ENCODE results near the gene PRKCZ.
A peak's percentile ranks its signal among the peaks of the same experiment; 100 is the strongest.

PRKCZ gene

GRCh38 chr1:2024887-2025286 is 25.3 kb upstream of the PRKCZ start:
- no peak for DNase-seq (ENCODE audit: low read depth in 2 of 2)

- DNase-seq (ENCODE audit: low read depth in 2 of 2), result no peak
Measured at GRCh38 chr1:2025491-2025981, 24.7 kb upstream of the PRKCZ start.

- DNase-seq (ENCODE audit: low read depth in 2 of 2), result no peak
Measured at GRCh38 chr1:2027961-2028583, 22.1 kb upstream of the PRKCZ start.

DNA sequence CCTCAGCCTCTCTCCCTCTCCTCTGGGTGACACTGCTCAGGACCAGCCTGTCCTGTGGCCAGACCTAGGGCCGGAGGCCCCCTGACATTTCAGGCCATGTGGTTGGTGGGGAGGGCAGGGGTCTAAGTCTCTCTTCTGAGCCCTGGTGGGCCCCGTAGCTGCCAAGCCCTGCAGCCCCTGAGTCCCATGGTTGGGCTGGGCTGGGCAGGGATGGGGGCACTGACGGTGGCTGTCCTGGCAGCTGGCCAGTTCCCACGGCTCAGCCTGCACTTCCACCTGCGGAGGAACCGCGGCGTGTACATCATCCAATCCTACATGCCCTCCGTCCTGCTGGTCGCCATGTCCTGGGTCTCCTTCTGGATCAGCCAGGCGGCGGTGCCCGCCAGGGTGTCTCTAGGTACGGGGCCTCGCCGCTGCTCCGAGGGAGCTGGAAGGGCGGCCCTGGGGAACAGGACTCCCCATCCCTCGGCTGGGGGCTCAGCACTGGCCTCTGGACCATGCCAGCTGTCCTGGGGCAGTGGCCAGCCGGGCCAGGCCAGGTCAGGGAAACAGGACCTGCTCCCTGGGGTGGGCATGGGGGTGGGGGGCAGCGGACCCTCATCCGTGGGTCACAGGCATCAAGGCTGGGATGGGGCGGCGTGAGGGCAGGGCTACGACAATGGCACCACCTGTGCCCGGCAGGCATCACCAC is 21.2 kb upstream of the PRKCZ start:
- DNase-seq (ENCODE audit: low read depth in 2 of 2), result no peak

GRCh38 chr1:2029561-2029960 is 20.6 kb upstream of the PRKCZ start:
- no peak for DNase-seq (ENCODE audit: low read depth in 2 of 2)

DNA sequence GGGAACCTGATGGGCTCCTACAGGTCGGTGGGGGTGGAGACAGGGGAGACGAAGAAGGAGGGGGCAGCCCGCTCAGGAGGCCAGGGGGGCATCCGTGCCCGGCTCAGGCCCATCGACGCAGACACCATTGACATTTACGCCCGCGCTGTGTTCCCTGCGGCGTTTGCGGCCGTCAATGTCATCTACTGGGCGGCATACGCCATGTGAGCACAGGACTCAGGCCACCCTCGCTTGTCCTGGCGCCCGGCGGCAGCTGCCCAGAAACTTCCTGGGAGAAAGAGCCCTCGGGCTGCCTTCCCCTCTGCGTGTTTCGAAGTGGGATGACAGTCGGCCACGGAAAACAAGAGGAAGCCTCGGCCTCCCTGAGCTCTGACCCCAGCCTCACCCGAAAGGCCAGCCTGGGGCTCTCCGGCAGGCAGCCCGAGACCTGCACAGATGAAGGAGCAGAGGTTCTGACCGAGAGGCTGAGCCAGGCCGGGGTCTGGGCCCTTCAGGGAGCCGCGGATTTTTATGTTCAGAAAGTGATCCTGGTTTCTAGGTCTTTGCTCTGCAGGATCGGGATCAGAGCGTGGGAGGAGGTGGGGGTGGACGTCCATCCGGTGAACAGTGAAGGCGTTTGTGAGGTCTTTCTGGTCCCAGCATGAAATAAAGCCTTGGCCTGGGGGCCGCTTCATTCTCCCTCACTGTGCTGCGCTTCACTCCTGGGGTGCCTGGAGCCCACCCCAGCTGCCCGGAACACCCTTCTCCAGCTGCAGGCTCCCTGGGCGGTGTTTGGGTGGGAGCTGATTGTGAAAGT is 19.9 kb upstream of the PRKCZ start:
- no peak for DNase-seq (ENCODE audit: low read depth in 2 of 2)

GRCh38 chr1:2031546-2032540 is 18.4 kb upstream of the PRKCZ start:
- DNase-seq (ENCODE audit: low read depth in 2 of 2), result no peak

DNA sequence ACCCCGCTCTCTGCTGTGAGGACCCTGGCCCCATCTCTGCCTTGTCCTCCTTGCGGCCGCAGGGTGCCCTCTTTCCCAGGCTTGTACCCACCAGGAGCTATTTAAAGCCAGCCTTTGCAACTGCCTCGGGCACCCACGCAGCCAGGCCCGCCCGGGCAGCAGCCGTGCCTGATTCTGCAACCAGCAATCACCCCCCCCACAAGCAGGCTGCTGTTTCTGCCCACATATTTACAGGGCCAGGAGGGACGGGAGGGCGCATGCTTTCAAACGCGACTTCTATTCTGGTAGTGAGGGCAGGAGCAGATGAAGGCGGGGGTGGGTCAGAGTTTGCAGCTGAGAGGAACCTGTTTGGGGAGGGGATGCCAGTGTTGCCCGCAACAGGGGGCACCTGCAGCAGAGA is 17.5 kb upstream of the PRKCZ start:
- DNase-seq (ENCODE audit: low read depth in 2 of 2), result no peak

DNA sequence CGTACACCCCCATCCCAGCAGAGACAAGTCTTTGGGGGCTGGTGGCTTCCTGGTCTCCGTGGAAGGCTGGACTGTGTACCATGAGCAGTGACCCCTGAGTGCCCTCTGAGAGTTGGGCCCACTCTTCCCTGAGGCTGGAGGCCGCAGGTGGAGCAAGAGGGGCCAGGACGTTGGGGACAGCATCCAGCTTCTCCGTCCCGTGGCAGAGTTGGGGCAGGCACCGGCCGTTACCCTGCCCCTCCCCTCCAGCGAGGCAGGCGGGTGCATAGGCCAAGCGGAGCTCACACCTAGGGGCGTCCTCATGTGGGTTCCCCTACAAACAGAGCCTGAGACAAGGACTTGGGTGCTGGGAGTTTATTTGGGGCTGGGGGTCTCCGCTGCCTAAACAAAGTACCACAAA is 17.0 kb upstream of the PRKCZ start:
- no peak for DNase-seq (ENCODE audit: low read depth in 2 of 2)

DNA sequence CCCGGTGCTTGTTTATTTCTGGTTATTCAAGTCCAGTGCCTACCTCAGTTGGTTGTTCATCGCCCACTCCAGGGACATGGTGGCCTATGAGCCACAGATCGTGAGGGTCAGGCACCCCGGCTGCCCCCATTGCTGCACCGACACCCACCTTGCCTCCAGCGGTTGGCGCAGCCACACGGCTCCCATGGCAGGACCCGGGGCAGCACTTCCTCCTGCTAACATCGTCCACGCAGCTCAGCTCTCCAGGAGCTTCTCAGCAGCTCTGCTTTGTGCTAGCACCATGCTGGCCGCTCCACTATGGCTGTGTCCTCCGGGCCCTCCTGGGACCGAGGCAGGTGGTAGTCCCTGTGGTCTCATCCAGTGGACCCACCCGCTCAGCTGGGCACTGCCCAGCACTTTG is 13.9 kb upstream of the PRKCZ start:
- DNase-seq (ENCODE audit: low read depth in 2 of 2), result no peak

GRCh38 chr1:2037314-2037979 is 12.8 kb upstream of the PRKCZ start:
- no peak for DNase-seq (ENCODE audit: low read depth in 2 of 2)

DNA sequence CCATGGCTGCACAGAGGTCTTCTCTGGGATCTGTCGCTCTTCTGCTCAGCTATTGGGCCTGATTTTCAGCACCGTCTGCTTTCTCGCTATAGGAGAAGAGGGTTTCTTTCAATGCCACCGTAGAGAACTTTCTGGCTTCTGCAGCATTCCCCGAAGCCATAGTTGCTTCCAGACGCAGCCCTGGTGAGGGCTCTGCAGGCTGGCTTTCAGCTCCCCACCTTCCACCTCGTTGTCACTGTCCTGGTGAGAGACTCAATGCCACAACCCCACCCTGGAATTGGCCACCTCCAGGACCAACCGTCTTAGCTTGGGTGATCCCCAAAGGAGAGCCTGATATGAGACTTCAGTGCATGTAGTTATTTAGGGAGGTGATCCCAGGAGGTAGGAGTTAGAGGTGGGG is 12.0 kb upstream of the PRKCZ start:
- no peak for DNase-seq (ENCODE audit: low read depth in 2 of 2)

- no peak for DNase-seq (ENCODE audit: low read depth in 2 of 2)
Measured at GRCh38 chr1:2039251-2039650, 11.0 kb upstream of the PRKCZ start.

DNA sequence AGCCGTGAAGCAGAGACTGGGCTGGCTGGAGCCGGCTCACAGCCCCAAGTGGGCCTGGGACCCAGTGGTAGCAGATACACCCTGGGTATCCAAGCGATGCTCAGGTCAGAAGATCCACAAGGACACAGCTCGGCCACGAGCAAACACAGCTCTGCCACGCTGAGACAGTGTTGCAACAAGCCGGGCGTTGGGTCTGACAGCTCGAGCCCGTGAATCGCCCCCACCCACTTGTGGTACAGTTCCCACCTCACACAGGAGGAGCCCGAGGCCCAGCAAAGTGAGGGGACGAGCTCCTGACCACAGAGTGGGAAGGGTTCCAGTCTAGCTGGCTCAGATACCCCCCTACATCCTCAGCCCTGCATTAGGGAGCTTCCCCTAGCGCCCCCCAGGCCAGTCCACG is 8.9 kb upstream of the PRKCZ start:
- DNase-seq (ENCODE audit: low read depth in 2 of 2), result no peak

DNA sequence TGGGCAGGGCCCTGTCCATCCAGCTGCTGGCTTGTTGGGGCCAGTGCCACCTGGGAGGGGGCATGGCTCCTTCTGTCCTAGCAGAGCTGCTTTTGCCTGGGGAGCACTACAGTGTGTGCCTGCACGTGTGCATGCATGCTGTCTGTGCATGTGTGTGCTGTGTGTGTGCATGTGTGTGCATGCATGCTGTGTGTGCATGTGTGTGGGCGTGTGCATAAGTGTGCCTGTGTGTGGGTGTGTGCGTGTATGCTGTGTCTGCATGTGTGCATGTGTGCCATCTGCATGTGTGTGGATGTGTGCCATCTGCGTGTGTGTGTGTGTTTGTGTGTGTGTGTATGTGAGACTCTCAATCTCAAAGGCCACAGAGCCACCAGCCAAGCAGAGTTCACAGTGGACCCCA is 8.3 kb upstream of the PRKCZ start:
- DNase-seq (ENCODE audit: low read depth in 2 of 2), result no peak

DNA sequence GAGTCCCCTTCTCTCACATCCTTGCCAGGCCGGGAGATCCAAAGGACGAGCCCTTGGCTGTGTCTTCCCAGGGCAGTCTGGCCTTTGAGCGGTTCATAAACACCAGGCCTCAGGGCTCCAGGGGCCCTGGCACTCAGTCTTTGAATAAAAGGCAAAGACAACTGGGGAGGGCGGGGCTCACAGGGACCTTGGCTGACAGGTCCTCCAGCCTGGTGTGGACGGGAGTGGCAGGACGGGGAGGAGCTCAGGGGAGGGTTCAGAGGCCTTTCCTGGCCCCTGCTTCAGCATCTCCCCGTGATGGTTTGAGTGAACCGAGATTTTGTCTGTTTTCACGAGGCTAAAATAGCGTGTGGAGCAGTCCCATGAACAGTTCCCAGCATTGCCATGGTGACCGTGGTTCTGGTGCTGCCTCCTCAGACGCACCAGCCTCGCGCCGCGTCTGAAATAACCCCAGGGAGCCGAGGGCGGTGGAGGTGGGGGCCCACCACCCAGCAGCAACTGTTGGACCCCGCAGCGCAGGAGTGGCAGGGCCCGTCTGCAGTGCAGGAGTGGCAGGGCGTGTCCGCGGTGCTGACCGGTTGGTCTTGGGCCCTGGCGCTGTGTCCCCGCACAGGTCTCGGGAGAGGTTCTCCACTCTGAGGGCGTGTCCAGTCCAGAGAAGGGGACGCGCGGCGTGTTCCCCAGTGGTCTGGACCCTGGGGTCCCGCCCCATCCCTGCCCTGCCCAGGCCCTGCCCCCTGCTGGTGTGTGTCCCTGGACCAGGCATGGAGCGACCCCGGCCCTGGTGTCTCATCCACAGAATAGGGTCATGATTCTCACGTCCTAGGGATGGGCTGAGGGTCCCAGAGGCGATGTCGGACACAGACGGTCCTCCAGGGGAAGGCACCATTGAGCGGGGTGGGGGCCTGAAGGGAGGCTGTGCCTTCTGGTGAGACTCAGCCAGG is 7.1 kb upstream of the PRKCZ start:
- no peak for DNase-seq (ENCODE audit: low read depth in 2 of 2)

DNA sequence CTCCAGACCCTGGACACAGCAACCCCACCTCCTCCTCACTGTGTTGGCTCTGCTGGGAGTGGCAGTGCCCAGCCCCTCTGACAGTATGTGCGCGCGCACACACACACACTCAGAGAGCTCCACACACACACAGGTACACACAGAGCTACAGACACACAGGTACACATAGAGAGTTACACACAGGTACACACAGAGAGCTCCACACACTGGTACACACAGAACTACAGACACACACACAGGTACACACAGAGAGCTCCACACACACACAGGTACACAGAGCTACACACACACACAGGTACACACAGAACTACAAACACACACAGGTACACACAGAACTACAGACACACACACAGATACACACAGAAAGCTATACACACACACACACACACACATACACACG is 6.3 kb upstream of the PRKCZ start:
- no peak for DNase-seq (ENCODE audit: low read depth in 2 of 2)

DNA sequence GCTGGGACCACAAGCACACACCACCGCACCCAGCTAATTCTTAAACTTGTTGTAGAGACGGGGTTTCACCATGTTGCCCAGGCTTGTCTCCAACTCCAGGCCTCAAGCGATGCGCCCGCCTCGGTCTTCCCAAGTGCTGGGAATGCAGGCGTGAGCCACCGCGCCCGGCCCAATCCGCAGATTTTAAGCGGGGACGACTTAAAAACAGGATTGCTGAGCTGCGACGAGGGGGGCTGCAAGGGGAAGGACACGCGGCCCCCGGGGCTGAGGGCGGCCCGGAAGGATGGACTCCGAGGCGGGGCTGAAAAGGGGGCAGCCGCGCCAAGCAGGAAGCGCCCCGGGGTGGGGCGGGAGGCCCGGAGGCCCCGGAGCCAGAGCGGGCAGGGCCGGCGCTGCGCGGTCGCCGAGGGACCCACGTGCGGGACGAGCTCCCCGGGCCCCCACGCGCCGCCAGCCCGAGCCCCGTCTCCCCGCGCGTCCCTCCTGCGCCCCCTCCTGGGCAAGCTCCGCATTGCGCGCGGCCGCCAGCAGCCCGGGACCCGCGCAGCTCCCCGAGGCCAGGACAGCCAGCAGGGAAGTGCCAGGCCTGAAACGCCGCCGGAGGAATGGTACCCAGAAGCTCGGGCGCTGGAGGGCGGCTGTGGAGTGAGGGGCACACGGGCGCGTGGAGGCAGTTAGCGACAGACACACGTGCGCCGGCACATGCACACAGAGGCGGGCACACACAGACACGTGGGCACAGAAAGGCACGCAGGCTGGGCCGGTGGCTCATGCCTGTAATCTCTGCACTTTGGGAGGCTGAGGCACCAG is 5.5 kb upstream of the PRKCZ start:
- DNase-seq (ENCODE audit: low read depth in 2 of 2), result peak; percentile 70 to 73

All from stimulated activated CD8-positive, alpha-beta memory T cell treated with anti-CD3 and anti-CD28 coated beads, Interleukin-2, amount 100 ng/mL, for 48 hours (primary cell).